GM23248 (cell line): Measurements from ENCODE around the gene C19orf33. TPM values are rescaled to one million over a fixed set of nuclear protein-coding genes. Genes with fewer than 3 reads are reported as not detected.

ENCODE experiments used
- DNase-seq: peaks from one replicate; pipeline ENCODE4 v3.0.0-alpha.2; 2015
- H2AFZ ChIP-seq: fragments of 200-600 bp; sonication (generic); 2 replicates; pipeline ENCODE4 v1.6.1; 2016; ENCODE audit warnings: antibody characterized with exemption
- H3F3A ChIP-seq: fragments of 200-600 bp; sonication (generic); 2 replicates; pipeline ENCODE4 v1.6.1; 2016; ENCODE audit warnings: mild to moderate bottlenecking, antibody characterized with exemption, mixed run types; ENCODE audit not compliant: insufficient read depth
- H3K27ac ChIP-seq: fragments of 200-600 bp; sonication (generic); 2 replicates; pipeline ENCODE4 v1.5.1; 2016; ENCODE audit warnings: mild to moderate bottlenecking
- H3K27me3 ChIP-seq: fragments of 200-600 bp; sonication (generic); replicated peaks from 2 replicates; pipeline ENCODE4 v1.6.1; 2016; ENCODE audit warnings: mild to moderate bottlenecking; ENCODE audit not compliant: insufficient read depth
- H3K36me3 ChIP-seq: fragments of 200-600 bp; sonication (generic); 2 replicates; pipeline ENCODE4 v1.6.1; 2016; ENCODE audit warnings: low read depth, mild to moderate bottlenecking
- H3K4me1 ChIP-seq: fragments of 200-600 bp; sonication (generic); 2 replicates; pipeline ENCODE4 v1.6.1; 2016; ENCODE audit warnings: mild to moderate bottlenecking; ENCODE audit not compliant: insufficient read depth
- H3K4me2 ChIP-seq: fragments of 200-600 bp; sonication (generic); one replicate; pipeline ENCODE4 v1.6.1; 2016; ENCODE audit warnings: mild to moderate bottlenecking; ENCODE audit not compliant: unreplicated experiment
- H3K4me3 ChIP-seq: fragments of 200-600 bp; sonication (generic); 2 replicates; pipeline ENCODE4 v1.5.1; 2016; ENCODE audit warnings: mild to moderate bottlenecking
- H3K79me2 ChIP-seq: fragments of 200-600 bp; sonication (generic); 2 replicates; pipeline ENCODE4 v1.6.1; 2016; ENCODE audit warnings: mild to moderate bottlenecking; ENCODE audit not compliant: insufficient read depth
- H3K9ac ChIP-seq: fragments of 200-600 bp; sonication (generic); 2 replicates; pipeline ENCODE4 v1.6.1; 2016; ENCODE audit warnings: mild to moderate bottlenecking
- H3K9me2 ChIP-seq: fragments of 200-600 bp; sonication (generic); 2 replicates; pipeline ENCODE4 v1.6.1; 2016; ENCODE audit warnings: mixed run types, mild to moderate bottlenecking, moderate library complexity; ENCODE audit not compliant: insufficient read depth
- H3K9me3 ChIP-seq: fragments of 200-600 bp; sonication (generic); one replicate; pipeline ENCODE4 v1.6.1; 2017; ENCODE audit warnings: low read depth
- H4K20me1 ChIP-seq: fragments of 200-600 bp; sonication (generic); 2 replicates; pipeline ENCODE4 v1.6.0; 2016; ENCODE audit not compliant: insufficient read depth
- EZH2 ChIP-seq: fragments of 200-600 bp; sonication (generic); IDR thresholded peaks from 2 replicates; pipeline ENCODE4 v1.6.1; 2018; ENCODE audit warnings: antibody characterized with exemption, mild to moderate bottlenecking; ENCODE audit not compliant: insufficient read depth, poor library complexity, severe bottlenecking
- EZH2phosphoT487 ChIP-seq: fragments of 200-600 bp; sonication (generic); IDR thresholded peaks from 2 replicates; pipeline ENCODE4 v1.6.1; 2018; ENCODE audit warnings: antibody characterized with exemption, moderate library complexity, mild to moderate bottlenecking, low read depth; ENCODE audit not compliant: insufficient read depth
- WGBS, 2 experiments: methylation state at CpG; one replicate each; pipeline ENCODE4 v1.1.6; 2015 to 2017; ENCODE audit warnings: low lambda C conversion rate in 2 of 2, low coverage in 1 of 2; ENCODE audit errors: missing lambda C conversion rate in 2 of 2; 5-methylcytosine and 5-hydroxymethylcytosine counted together
- in situ Hi-C: fragments of 300-500 bp; cut with MboI; formaldehyde crosslinking; loops from 2 replicates; pipeline ENCODE4 v1.15.0; 2020
- polyA plus RNA-seq: library from polyadenylated mRNA; unstranded; fragments of >200 nt; fragmentation: Nextera tagmentation; extraction: Ambion mirVana; gene quantifications from 2 replicates; pipeline ENCODE4 v1.2.1, GENCODE V29; 2016
- total RNA-seq: library from RNA; depleted of rRNA; stranded (reverse); fragments of >200 nt; shearing (Covaris generic); gene quantifications from 2 replicates; pipeline ENCODE4 v1.2.3, GENCODE V29; 2014

Gene C19orf33
- total and polyA plus RNA-seq, 2 experiments from 2014 or later = not detected

GRCh38 chr19:38266981-38267597 lies 37.0 kb upstream of the C19orf33 start:
- H3K4me3 ChIP-seq = no peak overlapping the region
- H3K36me3 ChIP-seq = no peaks in the 10 kb centered on the region
- H3K27ac ChIP-seq = 0 out of 2 replicates have a peak overlapping the region, but pooled peaks have one; percentile 12
- 63 to 67% methylated on average over 12 of the region's 12 CpGs for WGBS, 2 experiments
- H4K20me1 ChIP-seq = no peaks in the 10 kb centered on the region
- in situ Hi-C loops = no loop called here
- no peaks in the 10 kb centered on the region for H3K79me2 ChIP-seq
- H3K4me2 ChIP-seq = peak overlapping the region; percentile 33
- TF ChIP-seq EZH2phosphoT487 = no peak
- no peak for TF ChIP-seq EZH2
- no peaks in the 10 kb centered on the region for H3K9me3 ChIP-seq
- peak overlapping the region; percentile 47; the same call in 1 of the 2 replicates for H2AFZ ChIP-seq
- H3K9ac ChIP-seq = no peak overlapping the region
- H3K9me2 ChIP-seq = no peaks in the 10 kb centered on the region
- peaks cover 22% of the 10 kb centered on the region; the same call in 1 of the 2 replicates for H3F3A ChIP-seq
- H3K4me1 ChIP-seq = peaks cover 35% of the 10 kb centered on the region
- no peaks in the 10 kb centered on the region for H3K27me3 ChIP-seq
- peak; percentile 72 for DNase-seq

GRCh38 chr19:38267761-38268483 lies 36.1 kb upstream of the C19orf33 start:
- no peak overlapping the region for H3K4me3 ChIP-seq
- TF ChIP-seq EZH2phosphoT487 = no peak
- no peak for TF ChIP-seq EZH2
- H3K36me3 ChIP-seq = no peaks in the 10 kb centered on the region
- in situ Hi-C loops = no loop called here
- H3K27ac ChIP-seq = no peak overlapping the region
- no peaks in the 10 kb centered on the region for H3K27me3 ChIP-seq
- H3K9ac ChIP-seq = no peak overlapping the region
- no peaks in the 10 kb centered on the region for H3K9me3 ChIP-seq
- H4K20me1 ChIP-seq = no peaks in the 10 kb centered on the region
- no peak overlapping the region for H3K4me2 ChIP-seq
- H2AFZ ChIP-seq = no peak overlapping the region
- 77 to 83% methylated on average over 11 to 12 of the region's 12 CpGs for WGBS, 2 experiments
- peaks cover 22% of the 10 kb centered on the region; the same call in 1 of the 2 replicates for H3F3A ChIP-seq
- peaks cover 35% of the 10 kb centered on the region for H3K4me1 ChIP-seq
- no peak for DNase-seq
- no peaks in the 10 kb centered on the region for H3K79me2 ChIP-seq
- no peaks in the 10 kb centered on the region for H3K9me2 ChIP-seq

GRCh38 chr19:38268539-38268938 lies 35.5 kb upstream of the C19orf33 start:
- no peak overlapping the region for H3K27ac ChIP-seq
- H3K9me3 ChIP-seq = no peaks in the 10 kb centered on the region
- 93 to 94% methylated on average over 8 of the region's 8 CpGs for WGBS, 2 experiments
- H3K36me3 ChIP-seq = no peaks in the 10 kb centered on the region
- TF ChIP-seq EZH2 = no peak
- TF ChIP-seq EZH2phosphoT487 = no peak
- H3K79me2 ChIP-seq = no peaks in the 10 kb centered on the region
- in situ Hi-C loops = no loop called here
- no peak overlapping the region for H3K9ac ChIP-seq
- no peaks in the 10 kb centered on the region for H3K27me3 ChIP-seq
- H2AFZ ChIP-seq = no peak overlapping the region
- H3K4me2 ChIP-seq = no peak overlapping the region
- no peaks in the 10 kb centered on the region for H3K9me2 ChIP-seq
- no peaks in the 10 kb centered on the region for H4K20me1 ChIP-seq
- H3K4me3 ChIP-seq = no peak overlapping the region
- H3K4me1 ChIP-seq = peaks cover 34% of the 10 kb centered on the region
- no peak for DNase-seq
- peaks cover 22% of the 10 kb centered on the region; the same call in 1 of the 2 replicates for H3F3A ChIP-seq

GRCh38 chr19:38270587-38271167 lies 33.4 kb upstream of the C19orf33 start:
- peaks cover 16% of the 10 kb centered on the region; the same call in 1 of the 2 replicates for H3F3A ChIP-seq
- no peak overlapping the region for H3K4me3 ChIP-seq
- H3K9ac ChIP-seq = no peak overlapping the region
- TF ChIP-seq EZH2 (no peak), EZH2phosphoT487 (no peak)
- no peaks in the 10 kb centered on the region for H3K9me2 ChIP-seq
- H3K27ac ChIP-seq = peak overlapping the region; percentile 47
- WGBS, 2 experiments = 36 to 42% methylated on average over 5 of the region's 5 CpGs
- 0 out of 2 replicates have a peak overlapping the region, but pooled peaks have one; percentile 10 for H2AFZ ChIP-seq
- H4K20me1 ChIP-seq = no peaks in the 10 kb centered on the region
- H3K27me3 ChIP-seq = no peaks in the 10 kb centered on the region
- peaks cover 35% of the 10 kb centered on the region for H3K4me1 ChIP-seq
- H3K36me3 ChIP-seq = no peaks in the 10 kb centered on the region
- peak; percentile 87 for DNase-seq
- no peaks in the 10 kb centered on the region for H3K79me2 ChIP-seq
- in situ Hi-C loops = no loop called here
- peak overlapping the region; percentile 35 for H3K4me2 ChIP-seq
- H3K9me3 ChIP-seq = no peaks in the 10 kb centered on the region
